Gastroesophageal sphincter (tissue), 4 donors: ENCODE results near the gene PTPRD. TPM values are rescaled to one million over a fixed set of nuclear protein-coding genes. Genes with fewer than 3 reads are reported as not detected.
A peak's percentile ranks its signal among the peaks of the same experiment; 100 is the strongest.

Experiments used
- ATAC-seq: fragments of 150-250 bp; one replicate; pipeline ENCODE4 v1.9.1; 2016; ENCODE audit warnings: mild to moderate bottlenecking, moderate library complexity
- H3K27ac ChIP-seq, 4 donors: fragments of 200-600 bp; sonication (generic) in 3 of 4; 1 replicate in 3 of 4; 2 replicates in 1 of 4; pipeline ENCODE4 v1.5.1; 2016 to 2019
- H3K27me3 ChIP-seq: fragments of 200-600 bp; sonication (generic); one replicate; pipeline ENCODE4 v1.5.1; 2019
- H3K36me3 ChIP-seq, 2 donors: fragments of 200-600 bp; sonication (generic); one replicate each; pipeline ENCODE4 v1.5.1; 2019; ENCODE audit warnings: control low read depth in 1 of 2
- H3K4me1 ChIP-seq, 3 donors: fragments of 200-600 bp; sonication (generic); 1 replicate in 2 of 3; 2 replicates in 1 of 3; pipeline ENCODE4 v1.5.1; 2016 to 2019; ENCODE audit warnings: control low read depth in 2 of 3
- H3K4me3 ChIP-seq, 2 donors: fragments of 200-600 bp; sonication (generic); one replicate each; pipeline ENCODE4 v1.5.1; 2019; ENCODE audit warnings: mild to moderate bottlenecking in 1 of 2, moderate library complexity in 1 of 2
- H3K9me3 ChIP-seq, 3 donors: fragments of 200-600 bp; sonication (generic); one replicate each; pipeline ENCODE4 v1.5.1; 2017 to 2019; ENCODE audit warnings: control low read depth in 2 of 3
- CTCF ChIP-seq, 4 experiments: fragments of 200-600 bp in 2 of 4; fragments of 450-650 bp in 2 of 4; sonication (generic) in 1 of 4; IDR thresholded peaks; one replicate each; pipeline ENCODE4 v1.5.1; 2017 to 2019; ENCODE audit warnings: antibody characterized with exemption in 4 of 4, mild to moderate bottlenecking in 2 of 4, moderate library complexity in 2 of 4
- EP300 ChIP-seq: sonication (generic); formaldehyde crosslinking; IDR thresholded peaks from one replicate; pipeline ENCODE4 v1.6.1; 2017; ENCODE audit warnings: antibody characterized with exemption, mild to moderate bottlenecking
- POLR2A ChIP-seq, 2 donors: fragments of 450-650 bp; IDR thresholded peaks; one replicate each; pipeline ENCODE4 v1.6.1; 2017; ENCODE audit warnings: antibody characterized with exemption in 2 of 2, mild to moderate bottlenecking in 2 of 2, moderate library complexity in 1 of 2
- POLR2AphosphoS5 ChIP-seq: sonication (generic); formaldehyde crosslinking; IDR thresholded peaks from one replicate; pipeline ENCODE4 v1.6.1; 2017; ENCODE audit warnings: antibody characterized with exemption
- WGBS, 2 donors: methylation state at CpG; one replicate each; pipeline ENCODE4 v1.1.5; 2018; ENCODE audit warnings: low coverage in 1 of 2; 5-methylcytosine and 5-hydroxymethylcytosine counted together
- total RNA-seq, 4 donors: library from RNA; depleted of rRNA; stranded (reverse); fragments of >200 nt; gene quantifications; one replicate each; pipeline ENCODE4 v1.1.0, GENCODE V29; 2016

PTPRD gene
- total RNA-seq, 4 donors from 2014 or later: 3.5 to 53.9 (median 15.8) TPM

- TF ChIP-seq POLR2A (IDR thresholded peaks at IDR 0.05): no peak
- TF ChIP-seq CTCF (IDR thresholded peaks at IDR 0.05): no peak
- no peak for TF ChIP-seq POLR2AphosphoS5
- TF ChIP-seq EP300: no peak
- Histone ChIP-seq H3K27ac (no peak overlapping the region), H3K4me1 (peaks cover 0 to 10% (median 2%) of the 10 kb centered on the region in 3 donors), H3K36me3 (no peaks in the 10 kb centered on the region), H3K27me3 (no peaks in the 10 kb centered on the region), H3K9me3 (no peaks in the 10 kb centered on the region), H3K4me3 (peak overlapping the region in 1 of 2 donors; percentile 6)
- 11 to 18% methylated on average over 3 to 4 of the region's 4 CpGs for WGBS, 2 donors
- peak; percentile 55 for ATAC-seq
These were observed 1894.6 kb downstream of the PTPRD start for GRCh38 chr9:8718121-8718725.

- Histone ChIP-seq H3K36me3 (no peaks in the 10 kb centered on the region), H3K27me3 (no peaks in the 10 kb centered on the region), H3K4me3 (no peak overlapping the region), H3K4me1 (peaks cover 0 to 10% (median 2%) of the 10 kb centered on the region in 3 donors), H3K9me3 (no peaks in the 10 kb centered on the region), H3K27ac (no peak overlapping the region)
- ATAC-seq: no peak
- 90 to 93% methylated on average over 3 of the region's 3 CpGs for WGBS, 2 donors
- TF ChIP-seq POLR2AphosphoS5 (no peak), EP300 (no peak), CTCF (IDR thresholded peaks at IDR 0.05) (no peak), POLR2A (IDR thresholded peaks at IDR 0.05) (no peak)
These were observed 1895.7 kb downstream of the PTPRD start for GRCh38 chr9:8717146-8717545.

GRCh38 chr9:8715788-8716187, 1897.0 kb downstream of the PTPRD start:
- Histone ChIP-seq H3K27me3 (no peaks in the 10 kb centered on the region), H3K4me1 (peaks cover 0 to 10% (median 2%) of the 10 kb centered on the region in 3 donors), H3K27ac (no peak overlapping the region), H3K9me3 (no peaks in the 10 kb centered on the region), H3K36me3 (no peaks in the 10 kb centered on the region), H3K4me3 (no peak overlapping the region)
- ATAC-seq: no peak
- no peak for TF ChIP-seq POLR2AphosphoS5
- no peak for TF ChIP-seq POLR2A (IDR thresholded peaks at IDR 0.05)
- no peak for TF ChIP-seq EP300
- no peak for TF ChIP-seq CTCF (IDR thresholded peaks at IDR 0.05)
- WGBS, 2 donors: 88% methylated on average over 2 of the region's 2 CpGs; no CpG with 5 or more reads in 1 of the 2 donors

- TF ChIP-seq EP300 (no peak), POLR2A (IDR thresholded peaks at IDR 0.05) (no peak), POLR2AphosphoS5 (no peak), CTCF (IDR thresholded peaks at IDR 0.05) (no peak)
These were observed 1899.0 kb downstream of the PTPRD start for GRCh38 chr9:8713811-8714165.

GRCh38 chr9:8713149-8713810, 1899.5 kb downstream of the PTPRD start:
- Histone ChIP-seq H3K27ac (no peak overlapping the region), H3K27me3 (no peaks in the 10 kb centered on the region), H3K9me3 (no peaks in the 10 kb centered on the region), H3K4me3 (no peak overlapping the region), H3K36me3 (no peaks in the 10 kb centered on the region), H3K4me1 (peaks cover 0 to 6% (median 1%) of the 10 kb centered on the region in 3 donors)
- ATAC-seq: no peak
- WGBS, 2 donors: 98 to 100% methylated on average over 1 to 10 of the region's 44 CpGs
- TF ChIP-seq CTCF (IDR thresholded peaks at IDR 0.05) (no peak), EP300 (no peak), POLR2AphosphoS5 (no peak), POLR2A (IDR thresholded peaks at IDR 0.05) (no peak)

More at GRCh38 chr9:8713811-8714165, 1899.0 kb downstream of the PTPRD start:
- Histone ChIP-seq H3K27me3 (no peaks in the 10 kb centered on the region), H3K4me1 (peaks cover 0 to 10% (median 2%) of the 10 kb centered on the region in 3 donors), H3K27ac (no peak overlapping the region), H3K36me3 (no peaks in the 10 kb centered on the region), H3K4me3 (no peak overlapping the region), H3K9me3 (no peaks in the 10 kb centered on the region)
- 64 to 92% methylated on average over 2 to 3 of the region's 8 CpGs for WGBS, 2 donors
- ATAC-seq: no peak
